ENCODE measurements around the gene UTS2B. TPM values are rescaled to one million over a fixed set of nuclear protein-coding genes. Genes with fewer than 3 reads are reported as not detected.

Gene UTS2B
- total and polyA plus RNA-seq, 10 of the 15 experiments (the other 5 are each of a cell fraction or from before 2014, with no cell fraction given): 0.15 to 0.72 (median 0.44) TPM

- TF ChIP-seq KAT2A (conservative IDR thresholded peaks at IDR 0.05; ENCODE audit: control insufficient read depth, low read depth, low read length): no peak
- no peak for TF ChIP-seq RFX5 (IDR thresholded peaks at IDR 0.05; ENCODE audit: low read depth, low read length)
- no peak for TF ChIP-seq RELA (IDR thresholded peaks at IDR 0.05; ENCODE audit: borderline replicate concordance, partially characterized antibody)
- peak; percentile 26; the same call in 1 of the 2 replicates for TF ChIP-seq MTA2 (IDR thresholded peaks at IDR 0.05; ENCODE audit: low read depth)
- TF ChIP-seq RELB (IDR thresholded peaks at IDR 0.05; ENCODE audit: low read depth): peak; percentile 38; the same call in 1 of the 2 replicates
- TF ChIP-seq E4F1 (IDR thresholded peaks at IDR 0.05; ENCODE audit: borderline replicate concordance, partially characterized antibody): no peak
- 0 out of 2 replicates have a peak, but pooled peaks have one; percentile 22 for TF ChIP-seq DPF2 (IDR thresholded peaks at IDR 0.05)
- TF ChIP-seq RB1 (IDR thresholded peaks at IDR 0.05; ENCODE audit: borderline replicate concordance): no peak
- TF ChIP-seq SMC3 (IDR thresholded peaks at IDR 0.05; ENCODE audit: borderline replicate concordance, low read length): no peak
- TF ChIP-seq MTA3 (IDR thresholded peaks at IDR 0.05; ENCODE audit: borderline replicate concordance, low read length): no peak
- TF ChIP-seq NR2C1 (IDR thresholded peaks at IDR 0.05): no peak
- TF ChIP-seq CHD1 (IDR thresholded peaks at IDR 0.05; ENCODE audit: low read depth, low read length): no peak
- no peak for TF ChIP-seq IKZF1 (conservative IDR thresholded peaks at IDR 0.05)
- no peak for TF ChIP-seq ZNF592 (IDR thresholded peaks at IDR 0.05)
- no peak for TF ChIP-seq PML (IDR thresholded peaks at IDR 0.05; ENCODE audit: low read length)
- TF ChIP-seq BMI1 (IDR thresholded peaks at IDR 0.05; ENCODE audit: borderline replicate concordance): no peak
- TF ChIP-seq YBX1 (IDR thresholded peaks at IDR 0.05): no peak
- peak; percentile 85 for TF ChIP-seq PKNOX1 (IDR thresholded peaks at IDR 0.05)
- TF ChIP-seq FOXK2 (IDR thresholded peaks at IDR 0.05): no peak
- TF ChIP-seq ETV6 (conservative IDR thresholded peaks at IDR 0.05 in 1 of 2, IDR thresholded peaks at IDR 0.05 in 1 of 2; ENCODE audit: borderline replicate concordance in 1 of 2, low read depth in 1 of 2): no peak
These were observed 39.9 kb downstream of the UTS2B start (continued) for GRCh38 chr3:191290311-191291025.
